GM18868 (cell line): ENCODE measurements around the gene QSOX1.

Experiments
- ATAC-seq: cut with Tn5 transposase; IDR thresholded peaks from one replicate; pipeline ENCODE4 v1.9.1; 2021; ENCODE audit warnings: mild to moderate bottlenecking, moderate library complexity; ENCODE audit not compliant: unreplicated experiment

The QSOX1 gene

DNA sequence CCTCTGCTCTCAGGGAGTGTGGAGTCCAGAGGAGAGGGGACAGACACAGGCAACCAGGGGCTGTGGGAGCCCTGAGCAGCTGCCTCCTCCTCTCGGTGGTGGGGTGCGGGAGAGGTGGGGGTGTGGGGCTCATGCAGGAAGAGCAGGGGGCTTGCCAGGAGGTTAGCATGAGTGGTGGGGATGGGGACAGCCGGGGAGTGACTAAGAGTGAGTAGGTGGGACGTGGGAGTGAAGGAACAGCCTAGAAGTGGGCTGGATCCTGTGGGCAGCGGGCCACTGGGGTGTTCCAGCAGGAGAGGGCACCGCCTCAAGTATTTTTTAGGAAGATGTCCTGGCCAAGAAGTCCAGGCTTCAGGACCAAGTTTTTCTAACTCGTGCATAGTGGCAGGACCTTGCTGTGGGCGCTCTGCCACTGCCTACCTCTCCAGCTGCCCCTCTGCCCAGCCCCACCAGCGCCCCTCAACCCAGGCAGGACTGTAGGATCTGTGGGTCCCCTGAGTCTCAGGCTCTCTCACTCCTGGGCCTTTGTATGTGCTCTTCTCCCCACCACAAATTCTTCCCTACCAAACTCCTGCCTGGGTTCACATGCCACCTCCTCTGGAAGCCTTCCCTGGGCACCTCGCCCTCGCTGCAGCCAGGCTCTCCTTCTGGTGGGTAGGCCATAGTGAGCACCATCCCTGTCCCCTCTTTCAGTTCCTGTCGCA is 56.6 kb downstream of the QSOX1 start:
- ATAC-seq: no peak

DNA sequence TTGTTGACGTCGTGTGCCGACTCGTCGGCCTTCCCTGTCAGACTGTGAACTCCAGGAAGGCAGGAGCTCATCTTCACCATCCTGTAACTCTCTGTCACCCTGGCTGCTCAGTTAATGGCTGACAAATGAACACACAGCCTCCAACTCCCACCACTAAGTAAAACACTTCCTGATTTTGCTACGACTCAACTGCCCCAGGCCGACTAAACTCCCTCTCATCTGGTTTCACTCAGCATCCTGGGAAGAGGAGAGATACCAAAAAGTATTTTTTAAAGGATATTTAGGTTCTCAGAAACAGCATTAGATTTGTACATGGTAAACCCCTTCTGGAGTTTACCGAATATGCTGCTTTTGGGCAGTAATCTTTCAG is 57.2 kb downstream of the QSOX1 start:
- no peak for ATAC-seq

- ATAC-seq: no peak
Observed at GRCh38 chr1:180213401-180214170, 58.9 kb downstream of the QSOX1 start.

GRCh38 chr1:180215856-180216625 is 61.4 kb downstream of the QSOX1 start:
- no peak for ATAC-seq

- ATAC-seq: no peak
Observed at GRCh38 chr1:180217006-180217405, 62.3 kb downstream of the QSOX1 start.

GRCh38 chr1:180218806-180219765 is 64.4 kb downstream of the QSOX1 start:
- ATAC-seq: no peak

DNA sequence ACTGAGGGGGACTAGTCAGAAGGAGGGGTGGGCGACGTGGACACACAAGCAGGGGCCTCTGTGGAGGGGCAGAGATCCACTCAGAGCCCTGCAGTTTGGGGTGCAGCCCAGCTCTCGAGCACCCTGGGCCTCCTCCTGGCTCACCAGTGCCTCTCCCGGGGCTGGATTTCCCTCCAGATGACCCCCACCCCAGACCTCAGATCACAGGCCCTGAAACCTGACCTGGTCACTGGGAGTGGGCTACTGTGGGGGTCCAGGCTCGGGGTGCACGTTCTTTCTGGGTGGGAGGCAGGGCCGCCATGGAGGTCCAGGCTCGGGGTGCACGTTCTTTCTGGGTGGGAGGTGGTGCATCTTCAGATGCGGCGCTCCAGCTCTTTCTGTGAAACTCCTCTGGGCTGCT is 65.1 kb downstream of the QSOX1 start:
- ATAC-seq: no peak

- ATAC-seq: no peak
Observed at GRCh38 chr1:180221462-180221861, 66.8 kb downstream of the QSOX1 start.

DNA sequence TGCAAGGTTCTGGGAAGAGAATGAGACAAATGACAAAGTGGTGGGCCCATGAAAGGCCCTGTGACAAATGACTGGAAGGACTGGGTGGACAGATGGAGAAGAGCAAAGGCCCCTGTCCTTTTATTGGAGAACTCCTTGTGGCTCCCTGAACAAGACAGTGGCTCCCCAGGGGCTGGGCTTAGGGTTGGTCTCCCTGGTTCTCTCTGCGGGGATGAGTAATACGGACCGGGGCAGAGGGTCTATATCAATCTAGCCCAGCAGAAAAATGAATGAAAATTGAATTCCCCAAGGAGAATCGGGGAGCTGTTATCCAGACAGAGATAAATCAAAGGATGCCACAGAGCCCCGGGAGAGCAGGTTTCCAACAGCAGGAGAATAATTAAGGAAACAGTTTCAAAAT is 70.2 kb downstream of the QSOX1 start:
- no peak for ATAC-seq

GRCh38 chr1:180225403-180225802 is 70.7 kb downstream of the QSOX1 start:
- ATAC-seq: no peak

DNA sequence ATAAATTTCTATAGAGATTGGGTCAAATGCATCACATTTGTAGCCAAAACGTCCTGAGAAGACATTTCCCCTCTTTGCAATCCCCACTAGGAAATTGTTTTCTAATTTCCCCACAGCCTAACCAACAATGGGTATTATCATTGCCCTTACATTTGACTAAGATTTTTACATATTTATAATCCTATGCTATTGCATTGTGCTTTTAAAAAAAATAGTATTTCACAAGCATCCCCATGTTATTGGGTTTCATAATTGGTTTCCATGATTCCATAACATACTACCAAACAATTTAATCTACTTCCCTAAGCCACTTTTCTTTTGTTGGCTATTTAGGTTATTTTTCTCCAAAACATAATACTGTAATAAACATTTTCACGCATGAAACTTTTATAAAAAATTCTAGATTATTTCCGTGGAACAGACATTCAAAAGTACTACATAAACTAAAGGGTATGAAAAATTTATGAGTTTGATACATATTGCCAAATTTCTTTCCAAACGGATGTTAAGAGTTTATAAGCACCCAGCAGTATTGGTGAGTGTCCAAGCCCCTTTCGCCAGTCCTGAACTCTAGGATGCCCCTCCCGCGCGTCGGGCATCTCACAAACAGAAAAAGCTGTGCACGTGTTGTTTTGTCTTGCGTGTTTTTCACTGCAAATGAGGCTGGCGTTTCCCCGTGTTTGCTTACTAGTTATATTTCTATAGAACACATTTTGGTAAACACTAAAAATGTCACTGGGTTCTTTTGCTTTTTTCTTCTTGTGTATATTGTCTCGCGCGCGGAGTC is 73.4 kb downstream of the QSOX1 start:
- ATAC-seq: no peak

DNA sequence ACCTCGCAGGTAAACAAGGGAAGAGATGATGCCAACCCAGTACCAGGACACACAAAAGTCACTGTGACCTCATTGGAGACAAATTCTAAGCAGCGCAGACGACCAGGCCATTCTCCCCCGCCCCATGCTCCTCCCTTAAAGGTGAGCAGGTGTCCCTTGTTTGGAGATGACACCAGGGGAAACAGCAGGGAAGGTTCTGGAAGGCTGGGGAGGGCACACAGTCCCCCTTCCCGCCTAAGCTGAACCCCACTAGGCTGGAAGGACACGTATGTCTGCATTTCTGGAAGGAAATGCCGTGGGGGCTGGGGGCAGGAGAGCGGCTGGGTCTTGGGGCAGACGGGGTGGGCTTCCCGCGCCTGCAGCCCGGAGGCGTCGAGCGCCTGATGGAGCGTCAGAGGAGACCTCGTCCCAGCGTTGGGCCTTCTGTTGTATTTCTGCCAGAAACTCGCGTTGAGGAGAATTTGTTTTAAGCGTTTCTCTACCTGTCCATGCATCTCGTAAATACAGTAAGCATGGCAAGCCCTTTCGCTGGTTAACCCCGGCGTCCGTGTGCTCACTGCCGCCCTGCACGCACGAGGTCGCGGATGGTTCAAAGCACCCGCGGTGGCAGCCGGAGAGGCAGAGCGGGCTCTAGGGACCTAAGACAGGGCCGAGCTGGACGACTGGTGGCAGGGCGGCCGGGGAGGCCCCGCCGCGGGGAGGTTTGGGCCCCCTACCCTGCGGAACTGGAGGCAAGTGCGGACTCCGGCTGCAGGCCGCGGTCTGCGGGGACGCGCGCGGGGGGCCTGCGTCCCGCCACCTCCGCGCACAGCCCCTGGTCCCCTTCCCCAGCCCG is 74.2 kb downstream of the QSOX1 start:
- ATAC-seq: no peak

DNA sequence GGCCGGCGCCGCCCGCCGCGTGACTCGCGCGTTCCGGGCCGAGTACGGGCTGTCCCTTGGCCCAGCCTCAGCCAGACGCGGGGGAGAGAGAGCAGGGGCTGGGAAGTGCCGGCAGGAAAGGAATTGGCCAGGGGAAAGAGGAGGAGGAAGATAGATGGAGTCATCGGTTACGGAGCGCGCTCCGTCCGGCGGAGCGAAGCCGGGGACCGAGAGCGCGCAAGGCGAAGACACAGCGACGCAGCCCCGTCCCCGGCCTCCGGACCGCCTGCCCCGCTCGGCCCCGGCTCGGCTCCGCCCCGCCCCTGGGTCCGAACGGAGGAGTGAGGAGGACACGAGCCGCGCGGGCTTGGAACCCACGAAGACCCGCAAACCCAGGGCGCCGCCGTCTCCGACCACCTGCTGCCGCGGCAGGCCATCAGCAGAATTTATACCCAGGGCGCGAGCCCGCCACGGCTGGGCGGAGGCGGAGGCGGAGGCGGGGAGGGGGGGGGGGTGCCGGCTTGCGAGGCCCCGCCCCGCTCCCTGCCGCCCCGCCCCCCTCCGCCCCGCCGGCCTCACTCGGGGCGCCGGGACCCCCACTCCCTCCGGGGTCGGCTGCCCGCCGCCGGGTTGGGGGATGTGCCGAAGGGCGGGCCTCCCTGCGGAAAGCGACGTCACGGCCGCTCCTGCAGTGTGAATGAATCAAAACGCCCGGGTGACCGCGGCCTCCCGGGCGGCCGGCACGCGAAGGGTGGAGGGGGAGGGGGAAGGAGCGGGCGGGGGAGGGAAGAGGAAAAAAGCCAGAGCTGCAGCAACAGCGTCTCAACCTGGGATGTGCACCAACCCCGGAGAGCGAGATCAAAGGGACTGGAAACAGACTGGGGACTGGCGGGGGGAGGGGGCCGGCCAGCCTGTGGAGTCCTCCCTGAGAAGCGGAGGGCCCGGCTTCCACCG is 75.1 kb downstream of the QSOX1 start, which contains the start of gene LHX4:
Gene LHX4, plus strand, starts transcription at position 782 of the 933 bp plus-strand sequence. CDS start 266 bp downstream, outside the sequence.
- no peak for ATAC-seq

GRCh38 chr1:180230416-180230790 is 75.7 kb downstream of the QSOX1 start:
- ATAC-seq: no peak

- ATAC-seq: no peak
Observed at GRCh38 chr1:180230791-180231505, 76.3 kb downstream of the QSOX1 start.

DNA sequence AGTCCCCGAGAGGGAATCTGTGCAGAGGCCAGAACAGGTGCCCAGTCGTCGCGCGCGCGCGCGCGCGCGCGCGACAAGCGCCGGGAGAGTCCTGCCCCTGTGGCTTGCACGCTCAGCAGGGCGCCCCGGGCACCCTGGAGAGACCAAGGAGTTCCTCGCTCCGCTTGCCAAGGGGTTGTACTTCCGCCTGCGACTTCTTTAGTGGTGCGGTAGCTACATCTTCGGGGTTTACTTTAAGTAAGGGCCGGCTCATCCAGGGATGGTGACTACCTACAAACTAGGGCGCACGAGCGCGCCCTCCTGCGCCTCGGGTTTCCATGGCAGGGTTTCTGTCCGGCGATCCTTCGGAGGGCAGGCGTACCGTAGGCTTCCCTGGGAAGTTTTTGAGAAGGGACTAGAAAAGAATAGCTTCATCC is 76.8 kb downstream of the QSOX1 start:
- no peak for ATAC-seq

GRCh38 chr1:180231936-180232335 is 77.3 kb downstream of the QSOX1 start:
- no peak for ATAC-seq
